H1 (cell line): Measurements from ENCODE around the gene PCDHGA1. TPM values are rescaled to one million over a fixed set of nuclear protein-coding genes. Genes with fewer than 3 reads are reported as not detected.

ENCODE experiments used
- BACH1 ChIP-seq: IDR thresholded peaks from 2 replicates; pipeline ENCODE4 v1.6.1; 2012; ENCODE audit warnings: low read length, improper control_type of control experiment
- BCL11A ChIP-seq, 2 experiments: IDR thresholded peaks; one replicate each; pipeline ENCODE4 v1.6.1; 2011; ENCODE audit warnings: low read depth in 2 of 2, low read length in 2 of 2, mild to moderate bottlenecking in 2 of 2
- CHD2 ChIP-seq: IDR thresholded peaks from 2 replicates; pipeline ENCODE4 v1.6.1; 2012; ENCODE audit warnings: low read length, improper control_type of control experiment
- CREB1 ChIP-seq: IDR thresholded peaks from 2 replicates; pipeline ENCODE4 v1.6.1; 2012; ENCODE audit warnings: inconsistent platforms
- PHF8 ChIP-seq: fragments of 200-600 bp; sonication (generic); conservative IDR thresholded peaks from 2 replicates; pipeline ENCODE4 v1.7.1; 2012; ENCODE audit warnings: low read depth, mild to moderate bottlenecking, inconsistent platforms, low read length, moderate library complexity
- RAD21 ChIP-seq, 2 experiments: IDR thresholded peaks in 1 of 2; conservative IDR thresholded peaks in 1 of 2; 2 replicates each; pipeline ENCODE4 v1.6.1; 2011; ENCODE audit warnings: low read depth in 2 of 2, low read length in 2 of 2, improper control_type of control experiment in 1 of 2, inconsistent platforms in 1 of 2, mild to moderate bottlenecking in 1 of 2, moderate library complexity in 1 of 2
- polyA plus RNA-seq, 7 experiments: library from polyadenylated mRNA; depleted of rRNA in 3 of 7; stranded (reverse) in 5 of 7; unstranded in 2 of 7; fragments of >200 nt in 5 of 7; fragments of 200-250 nt in 2 of 7; gene quantifications; 1 replicate in 5 of 7; 2 replicates in 1 of 7; 4 replicates in 1 of 7; pipeline versions ENCODE4 v1.2.1 to v1.2.3, GENCODE V29; 2011 to 2013; ENCODE audit warnings: missing spikeins in 2 of 7, mixed read lengths in 2 of 7
- total RNA-seq: library from RNA; stranded (reverse); fragmentation: NEBNext Ultra II Directional; extraction: Animal tissue kit (Norgen Biotek cat#: 25700); gene quantifications from 2 replicates; pipeline ENCODE4 v1.2.1, GENCODE V29; 2021
- TF ChIP-seq, protein P1 (sequence below): fragments of 300-600 bp; sonication (generic); IDR thresholded peaks from 2 replicates; pipeline ENCODE4 v1.7.1; 2012; ENCODE audit warnings: low read length, moderate library complexity, mild to moderate bottlenecking, inconsistent platforms; ENCODE audit not compliant: insufficient replicate concordance
- TF ChIP-seq, protein P2 (sequence below), 3 experiments: IDR thresholded peaks; 1 replicate in 2 of 3; 2 replicates in 1 of 3; pipeline versions ENCODE4 v1.5.1 to v1.6.1; 2011; ENCODE audit warnings: low read length in 3 of 3, mild to moderate bottlenecking in 3 of 3, inconsistent platforms in 2 of 3, low read depth in 1 of 3, moderate library complexity in 1 of 3; ENCODE audit not compliant: insufficient read depth in 1 of 3; ENCODE audit errors: control extremely low read depth in 1 of 3

The PCDHGA1 gene
- total and polyA plus RNA-seq, 2 of the 8 experiments (the other 6 are each of a cell fraction or from before 2014, with no cell fraction given) = 0.57 to 0.89 TPM

DNA sequence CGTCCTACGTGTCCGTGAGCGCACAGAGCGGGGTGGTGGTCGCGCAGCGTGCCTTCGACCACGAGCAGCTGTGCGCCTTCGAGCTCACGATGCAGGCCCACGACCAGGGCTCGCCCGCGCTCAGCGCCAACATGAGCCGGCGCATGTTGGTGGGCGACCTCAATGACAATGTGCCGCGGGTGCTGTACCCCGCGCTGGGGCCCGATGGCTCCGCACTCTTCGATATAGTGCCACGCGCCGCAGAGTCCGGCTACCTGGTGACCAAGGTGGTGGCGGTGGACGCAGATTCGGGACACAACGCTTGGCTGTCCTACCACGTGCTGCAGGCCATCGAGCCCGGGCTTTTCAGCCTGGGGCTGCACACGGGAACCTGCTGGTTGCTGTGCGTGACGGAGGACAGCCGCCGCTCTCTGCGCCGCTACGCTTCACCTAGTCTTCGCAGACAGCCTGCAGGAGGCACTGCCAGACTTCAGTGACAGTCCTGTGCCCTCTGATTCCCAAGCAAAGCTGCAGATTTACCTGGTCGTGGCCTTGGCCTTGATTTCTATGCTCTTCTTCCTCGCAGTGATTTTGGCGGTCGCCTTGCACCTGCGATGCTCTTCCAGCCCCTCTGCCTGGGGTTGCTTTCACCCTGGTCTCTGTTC is 97.6 kb downstream of the PCDHGA1 start (continued):
- TF ChIP-seq, protein P1, sequence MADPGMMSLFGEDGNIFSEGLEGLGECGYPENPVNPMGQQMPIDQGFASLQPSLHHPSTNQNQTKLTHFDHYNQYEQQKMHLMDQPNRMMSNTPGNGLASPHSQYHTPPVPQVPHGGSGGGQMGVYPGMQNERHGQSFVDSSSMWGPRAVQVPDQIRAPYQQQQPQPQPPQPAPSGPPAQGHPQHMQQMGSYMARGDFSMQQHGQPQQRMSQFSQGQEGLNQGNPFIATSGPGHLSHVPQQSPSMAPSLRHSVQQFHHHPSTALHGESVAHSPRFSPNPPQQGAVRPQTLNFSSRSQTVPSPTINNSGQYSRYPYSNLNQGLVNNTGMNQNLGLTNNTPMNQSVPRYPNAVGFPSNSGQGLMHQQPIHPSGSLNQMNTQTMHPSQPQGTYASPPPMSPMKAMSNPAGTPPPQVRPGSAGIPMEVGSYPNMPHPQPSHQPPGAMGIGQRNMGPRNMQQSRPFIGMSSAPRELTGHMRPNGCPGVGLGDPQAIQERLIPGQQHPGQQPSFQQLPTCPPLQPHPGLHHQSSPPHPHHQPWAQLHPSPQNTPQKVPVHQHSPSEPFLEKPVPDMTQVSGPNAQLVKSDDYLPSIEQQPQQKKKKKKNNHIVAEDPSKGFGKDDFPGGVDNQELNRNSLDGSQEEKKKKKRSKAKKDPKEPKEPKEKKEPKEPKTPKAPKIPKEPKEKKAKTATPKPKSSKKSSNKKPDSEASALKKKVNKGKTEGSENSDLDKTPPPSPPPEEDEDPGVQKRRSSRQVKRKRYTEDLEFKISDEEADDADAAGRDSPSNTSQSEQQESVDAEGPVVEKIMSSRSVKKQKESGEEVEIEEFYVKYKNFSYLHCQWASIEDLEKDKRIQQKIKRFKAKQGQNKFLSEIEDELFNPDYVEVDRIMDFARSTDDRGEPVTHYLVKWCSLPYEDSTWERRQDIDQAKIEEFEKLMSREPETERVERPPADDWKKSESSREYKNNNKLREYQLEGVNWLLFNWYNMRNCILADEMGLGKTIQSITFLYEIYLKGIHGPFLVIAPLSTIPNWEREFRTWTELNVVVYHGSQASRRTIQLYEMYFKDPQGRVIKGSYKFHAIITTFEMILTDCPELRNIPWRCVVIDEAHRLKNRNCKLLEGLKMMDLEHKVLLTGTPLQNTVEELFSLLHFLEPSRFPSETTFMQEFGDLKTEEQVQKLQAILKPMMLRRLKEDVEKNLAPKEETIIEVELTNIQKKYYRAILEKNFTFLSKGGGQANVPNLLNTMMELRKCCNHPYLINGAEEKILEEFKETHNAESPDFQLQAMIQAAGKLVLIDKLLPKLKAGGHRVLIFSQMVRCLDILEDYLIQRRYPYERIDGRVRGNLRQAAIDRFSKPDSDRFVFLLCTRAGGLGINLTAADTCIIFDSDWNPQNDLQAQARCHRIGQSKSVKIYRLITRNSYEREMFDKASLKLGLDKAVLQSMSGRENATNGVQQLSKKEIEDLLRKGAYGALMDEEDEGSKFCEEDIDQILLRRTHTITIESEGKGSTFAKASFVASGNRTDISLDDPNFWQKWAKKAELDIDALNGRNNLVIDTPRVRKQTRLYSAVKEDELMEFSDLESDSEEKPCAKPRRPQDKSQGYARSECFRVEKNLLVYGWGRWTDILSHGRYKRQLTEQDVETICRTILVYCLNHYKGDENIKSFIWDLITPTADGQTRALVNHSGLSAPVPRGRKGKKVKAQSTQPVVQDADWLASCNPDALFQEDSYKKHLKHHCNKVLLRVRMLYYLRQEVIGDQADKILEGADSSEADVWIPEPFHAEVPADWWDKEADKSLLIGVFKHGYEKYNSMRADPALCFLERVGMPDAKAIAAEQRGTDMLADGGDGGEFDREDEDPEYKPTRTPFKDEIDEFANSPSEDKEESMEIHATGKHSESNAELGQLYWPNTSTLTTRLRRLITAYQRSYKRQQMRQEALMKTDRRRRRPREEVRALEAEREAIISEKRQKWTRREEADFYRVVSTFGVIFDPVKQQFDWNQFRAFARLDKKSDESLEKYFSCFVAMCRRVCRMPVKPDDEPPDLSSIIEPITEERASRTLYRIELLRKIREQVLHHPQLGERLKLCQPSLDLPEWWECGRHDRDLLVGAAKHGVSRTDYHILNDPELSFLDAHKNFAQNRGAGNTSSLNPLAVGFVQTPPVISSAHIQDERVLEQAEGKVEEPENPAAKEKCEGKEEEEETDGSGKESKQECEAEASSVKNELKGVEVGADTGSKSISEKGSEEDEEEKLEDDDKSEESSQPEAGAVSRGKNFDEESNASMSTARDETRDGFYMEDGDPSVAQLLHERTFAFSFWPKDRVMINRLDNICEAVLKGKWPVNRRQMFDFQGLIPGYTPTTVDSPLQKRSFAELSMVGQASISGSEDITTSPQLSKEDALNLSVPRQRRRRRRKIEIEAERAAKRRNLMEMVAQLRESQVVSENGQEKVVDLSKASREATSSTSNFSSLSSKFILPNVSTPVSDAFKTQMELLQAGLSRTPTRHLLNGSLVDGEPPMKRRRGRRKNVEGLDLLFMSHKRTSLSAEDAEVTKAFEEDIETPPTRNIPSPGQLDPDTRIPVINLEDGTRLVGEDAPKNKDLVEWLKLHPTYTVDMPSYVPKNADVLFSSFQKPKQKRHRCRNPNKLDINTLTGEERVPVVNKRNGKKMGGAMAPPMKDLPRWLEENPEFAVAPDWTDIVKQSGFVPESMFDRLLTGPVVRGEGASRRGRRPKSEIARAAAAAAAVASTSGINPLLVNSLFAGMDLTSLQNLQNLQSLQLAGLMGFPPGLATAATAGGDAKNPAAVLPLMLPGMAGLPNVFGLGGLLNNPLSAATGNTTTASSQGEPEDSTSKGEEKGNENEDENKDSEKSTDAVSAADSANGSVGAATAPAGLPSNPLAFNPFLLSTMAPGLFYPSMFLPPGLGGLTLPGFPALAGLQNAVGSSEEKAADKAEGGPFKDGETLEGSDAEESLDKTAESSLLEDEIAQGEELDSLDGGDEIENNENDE = no peak
- TF ChIP-seq RAD21 (IDR thresholded peaks at IDR 0.05 in 1 of 2, conservative IDR thresholded peaks at IDR 0.05 in 1 of 2; ENCODE audit: low read depth in 2 of 2, low read length in 2 of 2) = peak; percentile 10 to 31; a peak in 2 of 4 replicates
- TF ChIP-seq BACH1 = no peak
- TF ChIP-seq BCL11A (IDR thresholded peaks at IDR 0.05; ENCODE audit: low read depth in 2 of 2, low read length in 2 of 2) = no peak
- no peak for TF ChIP-seq CHD2
- TF ChIP-seq CREB1 = no peak
- TF ChIP-seq, protein P2, sequence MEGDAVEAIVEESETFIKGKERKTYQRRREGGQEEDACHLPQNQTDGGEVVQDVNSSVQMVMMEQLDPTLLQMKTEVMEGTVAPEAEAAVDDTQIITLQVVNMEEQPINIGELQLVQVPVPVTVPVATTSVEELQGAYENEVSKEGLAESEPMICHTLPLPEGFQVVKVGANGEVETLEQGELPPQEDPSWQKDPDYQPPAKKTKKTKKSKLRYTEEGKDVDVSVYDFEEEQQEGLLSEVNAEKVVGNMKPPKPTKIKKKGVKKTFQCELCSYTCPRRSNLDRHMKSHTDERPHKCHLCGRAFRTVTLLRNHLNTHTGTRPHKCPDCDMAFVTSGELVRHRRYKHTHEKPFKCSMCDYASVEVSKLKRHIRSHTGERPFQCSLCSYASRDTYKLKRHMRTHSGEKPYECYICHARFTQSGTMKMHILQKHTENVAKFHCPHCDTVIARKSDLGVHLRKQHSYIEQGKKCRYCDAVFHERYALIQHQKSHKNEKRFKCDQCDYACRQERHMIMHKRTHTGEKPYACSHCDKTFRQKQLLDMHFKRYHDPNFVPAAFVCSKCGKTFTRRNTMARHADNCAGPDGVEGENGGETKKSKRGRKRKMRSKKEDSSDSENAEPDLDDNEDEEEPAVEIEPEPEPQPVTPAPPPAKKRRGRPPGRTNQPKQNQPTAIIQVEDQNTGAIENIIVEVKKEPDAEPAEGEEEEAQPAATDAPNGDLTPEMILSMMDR (IDR thresholded peaks at IDR 0.05; ENCODE audit: control extremely low read depth in 1 of 3, insufficient read depth in 1 of 3, low read depth in 1 of 3, low read length in 3 of 3) = peak in 2 of 3 experiments; percentile 5 to 6; a peak in 2 of 4 replicates
- no peak for TF ChIP-seq PHF8
